ENCODE data around the gene STPG2.

The STPG2 gene

GRCh38 chr4:97866821-97867556, 276.3 kb downstream of the STPG2 start:
- Histone ChIP-seq H3K4me3 (no peak overlapping the region), H3K27ac (no peak overlapping the region)

- Histone ChIP-seq H3K27ac (no peak overlapping the region), H3K4me3 (no peak overlapping the region)
Measured at GRCh38 chr4:97851115-97851514, 292.2 kb downstream of the STPG2 start.

GRCh38 chr4:97845758-97846157, 297.5 kb downstream of the STPG2 start:
- H3K27ac ChIP-seq = no peak overlapping the region

GRCh38 chr4:97841512-97841911, 301.8 kb downstream of the STPG2 start:
- Histone ChIP-seq H3K4me3 (no peak overlapping the region), H3K27ac (no peak overlapping the region)

More at GRCh38 chr4:97845758-97846157, 297.5 kb downstream of the STPG2 start:
- H3K4me3 ChIP-seq = no peak overlapping the region

- Histone ChIP-seq H3K4me3 (no peak overlapping the region), H3K27ac (no peak overlapping the region)
Measured at GRCh38 chr4:97836662-97837061, 306.6 kb downstream of the STPG2 start.

GRCh38 chr4:97828646-97829045, 314.6 kb downstream of the STPG2 start:
- Histone ChIP-seq H3K4me3 (no peak overlapping the region), H3K27ac (no peak overlapping the region)

GRCh38 chr4:97819294-97819693, 324.0 kb downstream of the STPG2 start:
- H3K4me3 ChIP-seq = no peak overlapping the region

GRCh38 chr4:97812768-97813167, 330.5 kb downstream of the STPG2 start:
- Histone ChIP-seq H3K27ac (no peak overlapping the region), H3K4me3 (no peak overlapping the region)

More at GRCh38 chr4:97819294-97819693, 324.0 kb downstream of the STPG2 start:
- no peak overlapping the region for H3K27ac ChIP-seq

GRCh38 chr4:97786306-97786920, 356.9 kb downstream of the STPG2 start:
- no peak overlapping the region for H3K4me3 ChIP-seq
- no peak overlapping the region for H3K27ac ChIP-seq

- H3K4me3 ChIP-seq = no peak overlapping the region
- no peak overlapping the region for H3K27ac ChIP-seq
Measured at GRCh38 chr4:97778174-97778573, 365.1 kb downstream of the STPG2 start.

- Histone ChIP-seq H3K4me3 (no peak overlapping the region), H3K27ac (no peak overlapping the region)
Measured at GRCh38 chr4:97774347-97774989, 368.8 kb downstream of the STPG2 start.

- H3K27ac ChIP-seq = no peak overlapping the region
- H3K4me3 ChIP-seq = no peak overlapping the region
Measured at GRCh38 chr4:97770222-97770621, 373.1 kb downstream of the STPG2 start.

- Histone ChIP-seq H3K27ac (no peak overlapping the region), H3K4me3 (no peak overlapping the region)
Measured at GRCh38 chr4:97762115-97762512, 381.2 kb downstream of the STPG2 start.

- Histone ChIP-seq H3K27ac (no peak overlapping the region), H3K4me3 (no peak overlapping the region)
Measured at GRCh38 chr4:97761445-97762114, 381.7 kb downstream of the STPG2 start.

GRCh38 chr4:97759785-97760184, 383.5 kb downstream of the STPG2 start:
- Histone ChIP-seq H3K4me3 (no peak overlapping the region), H3K27ac (no peak overlapping the region)

GRCh38 chr4:97752599-97752998, 390.7 kb downstream of the STPG2 start:
- Histone ChIP-seq H3K4me3 (no peak overlapping the region), H3K27ac (no peak overlapping the region)

- Histone ChIP-seq H3K4me3 (no peak overlapping the region), H3K27ac (no peak overlapping the region)
Measured at GRCh38 chr4:97747945-97748344, 395.3 kb downstream of the STPG2 start.

- no peak overlapping the region for H3K27ac ChIP-seq
- no peak overlapping the region for H3K4me3 ChIP-seq
Measured at GRCh38 chr4:97720869-97721432, 422.3 kb downstream of the STPG2 start.

- Histone ChIP-seq H3K27ac (no peak overlapping the region), H3K4me3 (no peak overlapping the region)
Measured at GRCh38 chr4:97691111-97691605, 452.1 kb downstream of the STPG2 start.

- no peak overlapping the region for H3K27ac ChIP-seq
Measured at GRCh38 chr4:97670703-97671269, 472.5 kb downstream of the STPG2 start.

More at GRCh38 chr4:97670703-97671269, 472.5 kb downstream of the STPG2 start:
- no peak overlapping the region for H3K4me3 ChIP-seq
